NK-92 (cell line): ENCODE results near the gene NRAS.

Experiments
- DNase-seq: peaks from one replicate; lab custom pipeline; 2025; ENCODE audit not compliant: unreplicated experiment; lab: John Stamatoyannopoulos, UW

Gene NRAS

GRCh38 chr1:114685851-114686250, 30.7 kb downstream of the NRAS start:
- DNase-seq = no peak

GRCh38 chr1:114677691-114678090, 38.9 kb downstream of the NRAS start:
- no peak for DNase-seq

- DNase-seq = no peak
These were observed 40.5 kb downstream of the NRAS start for GRCh38 chr1:114676115-114676514.

GRCh38 chr1:114671939-114672275, 44.7 kb downstream of the NRAS start:
- DNase-seq = no peak

GRCh38 chr1:114671011-114671938, 45.3 kb downstream of the NRAS start:
- DNase-seq = no peak

GRCh38 chr1:114670083-114671010, 46.2 kb downstream of the NRAS start:
- peak; percentile 22 for DNase-seq

GRCh38 chr1:114669562-114670082, 46.9 kb downstream of the NRAS start, which contains the start of gene DENND2C:
Gene DENND2C (minus strand): TSS chr1:114670049. CDS start chr1:114625984, 44,065 bp downstream.
- no peak for DNase-seq

GRCh38 chr1:114668784-114669561, 47.6 kb downstream of the NRAS start:
- no peak for DNase-seq

GRCh38 chr1:114668373-114668772, 48.2 kb downstream of the NRAS start:
- no peak for DNase-seq

- no peak for DNase-seq
These were observed 49.6 kb downstream of the NRAS start for GRCh38 chr1:114666954-114667353.

GRCh38 chr1:114660238-114660637, 56.3 kb downstream of the NRAS start:
- no peak for DNase-seq
